ENCODE data around the gene ITPRIP. TPM values are rescaled to one million over a fixed set of nuclear protein-coding genes. Genes with fewer than 3 reads are reported as not detected.

Gene ITPRIP
- total RNA-seq, 1 experiment from 2014 or later: 22.5 TPM

- Histone ChIP-seq H3T11ph (ENCODE audit: low read length) (no peak overlapping the region), H4K5ac (ENCODE audit: insufficient read length, low read depth, low read length) (no peak overlapping the region), H3K79me1 (ENCODE audit: insufficient read depth, low read depth, low read length, poor library complexity, severe bottlenecking) (no peaks in the 10 kb centered on the region), H2BK15ac (ENCODE audit: low read depth, low read length) (no peak overlapping the region), H3K14ac (ENCODE audit: insufficient read depth, low read length) (no peak overlapping the region), H3K27ac (ENCODE audit: insufficient read length, low read depth, low read length) (no peak overlapping the region), H4K91ac (ENCODE audit: insufficient read length, low read depth, low read length) (no peak overlapping the region), H3K18ac (ENCODE audit: insufficient read length, low read depth, low read length) (no peak overlapping the region), H2AK5ac (ENCODE audit: insufficient read length, low read length) (no peak overlapping the region), H2BK120ac (ENCODE audit: low read depth, low read length, poor library complexity, severe bottlenecking) (no peak overlapping the region), H3K9me3 (ENCODE audit: control insufficient read depth, low read depth, low read length) (no peaks in the 10 kb centered on the region), H2BK5ac (ENCODE audit: insufficient read length, low read length) (no peak overlapping the region), H3K23ac (ENCODE audit: insufficient read length, low read depth, low read length) (no peak overlapping the region), H4K20me1 (ENCODE audit: control insufficient read depth, insufficient read depth, insufficient read length) (no peaks in the 10 kb centered on the region), H3K9ac (ENCODE audit: extremely low read depth, insufficient read length, low read length) (no peak overlapping the region), H3K23me2 (ENCODE audit: insufficient read length, low read depth, low read length, poor library complexity, severe bottlenecking) (peaks cover 7% of the 10 kb centered on the region), H3K79me2 (ENCODE audit: insufficient read depth, low read length) (no peaks in the 10 kb centered on the region), H4K8ac (replicated peaks; ENCODE audit: insufficient read length, low read depth, low read length) (no peak overlapping the region), H2BK12ac (ENCODE audit: insufficient read length, low read depth, low read length) (no peak overlapping the region), H3K56ac (ENCODE audit: insufficient read length, low read depth, low read length) (no peak overlapping the region), H3K4me2 (ENCODE audit: insufficient read depth, insufficient read length, low read length) (no peak overlapping the region), H3K27me3 (ENCODE audit: insufficient read depth, low read length) (no peaks in the 10 kb centered on the region), H3K4me1 (ENCODE audit: insufficient read depth, low read length) (no peaks in the 10 kb centered on the region), H3K4ac (ENCODE audit: low read depth, low read length) (no peak overlapping the region), H2BK20ac (ENCODE audit: low read depth, low read length, poor library complexity, severe bottlenecking) (no peak overlapping the region), H2AFZ (ENCODE audit: low read length) (no peak overlapping the region)
- Mint-ChIP-seq H3K36me3 (ENCODE audit: insufficient read depth in 1 of 3, low read depth in 3 of 3) (peaks cover 0 to 3% (median 0%) of the 10 kb centered on the region in 3 experiments; a peak in 4 of 7 replicates), H3K9me3 (no peaks in the 10 kb centered on the region), H3K27ac (no peak overlapping the region), H3K4me3 (no peak overlapping the region), H3K27me3 (ENCODE audit: low read depth) (peaks cover 7% of the 10 kb centered on the region), H3K4me1 (peaks cover 8 to 10% of the 10 kb centered on the region in 2 experiments; a peak in 3 of 4 replicates)
- no CpG with 5 or more reads among the region's 1 CpG for WGBS (ENCODE audit: extremely low coverage, insufficient read length, low lambda C conversion rate)
- no peak for TF ChIP-seq CTCF (conservative IDR thresholded peaks at IDR 0.05)
- no peak for DNase-seq
Observed at GRCh38 chr10:104276192-104276591, 62.1 kb downstream of the ITPRIP start.
